ENCODE results near the gene SHISA7. TPM values are rescaled to one million over a fixed set of nuclear protein-coding genes. Genes with fewer than 3 reads are reported as not detected.

SHISA7 gene
- polyA plus RNA-seq, 4 donors = 0.12 to 0.21 TPM; not detected in 2

DNA sequence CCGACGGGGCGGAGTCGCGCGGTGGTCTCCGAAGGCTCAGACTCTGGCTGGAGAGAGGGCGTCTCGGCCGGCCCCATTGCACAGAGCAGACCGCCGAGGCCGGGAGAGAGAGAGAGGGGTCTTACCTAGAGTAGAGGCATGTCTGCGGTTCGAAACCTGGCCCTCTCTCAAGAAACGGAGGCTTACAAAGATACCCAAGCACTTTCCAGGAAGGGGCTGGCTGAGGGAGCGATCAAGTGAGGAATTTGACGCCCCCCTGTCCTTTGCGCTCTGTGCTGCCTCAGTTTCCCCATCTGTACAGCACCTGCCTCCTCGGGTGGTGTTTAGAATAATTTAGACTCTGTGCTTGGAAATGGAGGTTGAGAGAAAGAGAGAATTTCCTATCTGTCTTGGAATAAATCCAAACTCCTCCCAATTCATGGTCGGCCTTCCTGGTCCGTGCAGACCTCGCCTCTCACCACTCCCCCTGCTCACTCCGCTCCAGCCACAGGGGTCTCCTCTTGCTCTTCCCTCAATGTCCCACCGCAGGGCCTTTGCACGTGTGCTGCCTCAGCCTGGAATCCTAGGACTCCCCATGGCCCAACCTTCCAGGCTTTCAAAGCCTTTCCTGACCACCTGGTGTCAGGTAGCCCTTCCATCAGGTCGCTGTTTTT, 19.0 kb upstream of the SHISA7 start:
- Histone ChIP-seq H3K9me3 (ENCODE audit: control insufficient read depth in 2 of 2, insufficient read depth in 1 of 2, low read depth in 1 of 2, low read length in 1 of 2) (no peaks in the 10 kb centered on the region), H3K4me1 (ENCODE audit: control insufficient read depth in 3 of 3, insufficient read depth in 2 of 3, low read depth in 1 of 3, low read length in 2 of 3) (peaks cover 0 to 23% (median 2%) of the 10 kb centered on the region in 3 donors), H3K27me3 (ENCODE audit: control insufficient read depth in 3 of 3, insufficient read depth in 3 of 3, low read length in 3 of 3) (peaks cover 0 to 12% (median 0%) of the 10 kb centered on the region in 3 donors), H3K27ac (ENCODE audit: low read depth in 1 of 3, low read length in 2 of 3) (peak overlapping the region; percentile 12 to 87 (median 42)), H3K36me3 (ENCODE audit: control insufficient read depth in 3 of 3, insufficient read depth in 2 of 3, low read depth in 1 of 3, low read length in 3 of 3) (peaks cover 0 to 3% (median 0%) of the 10 kb centered on the region in 3 donors), H3K4me3 (ENCODE audit: low read depth in 1 of 3, low read length in 3 of 3) (peak overlapping the region; percentile 51 to 58 (median 51))
- FAIRE-seq (no peak), DNase-seq (peak in 1 of 2 donors; percentile 46)
- 9 to 12% (median 9%) methylated on average over 22 to 27 of the region's 27 CpGs for WGBS, 3 donors

DNA sequence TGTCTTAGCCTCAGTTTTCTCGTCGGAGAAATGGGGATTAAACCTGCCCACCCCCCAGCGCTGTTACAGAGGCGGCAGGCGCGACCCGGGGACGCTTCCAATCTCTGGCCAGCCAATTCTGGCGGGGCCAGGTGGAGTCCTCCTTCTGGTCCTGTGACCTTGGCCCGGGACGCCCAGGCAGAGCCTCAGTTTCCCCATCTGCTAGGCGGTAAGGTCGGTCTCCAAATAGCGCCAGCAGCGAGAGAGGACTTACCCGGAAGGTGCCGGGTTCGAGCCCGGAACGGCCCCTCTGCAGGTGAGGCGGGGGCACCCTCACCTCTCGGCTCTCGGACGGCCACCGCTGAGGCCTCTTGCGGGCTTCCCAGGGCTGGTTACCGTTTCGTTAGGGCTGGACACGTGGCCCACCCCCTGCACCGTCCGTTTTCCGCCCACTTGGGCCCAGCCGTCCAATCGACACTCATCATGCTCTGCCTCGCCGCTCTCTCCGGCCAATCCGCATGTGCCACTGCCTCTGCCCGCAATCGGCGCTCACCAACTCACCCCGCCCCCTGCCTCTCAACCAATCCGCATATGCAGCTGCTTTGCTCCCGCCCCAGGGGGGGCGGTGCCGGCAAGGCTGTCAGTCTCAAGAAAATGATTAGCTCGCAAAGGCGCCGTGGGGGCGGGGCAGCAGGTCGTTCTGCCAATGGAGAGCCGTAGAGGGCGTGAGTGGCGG, 18.3 kb upstream of the SHISA7 start, which contains the start of gene ISOC2:
ISOC2 (minus strand) TSS at position 384 of the 715 bp plus-strand sequence. CDS start 5,156 bp downstream, outside the sequence.
- Histone ChIP-seq H3K27ac (ENCODE audit: low read depth in 1 of 3, low read length in 2 of 3) (peak within 1 kb of the TSS; percentile 69 to 96 (median 90)), H3K9me3 (ENCODE audit: control insufficient read depth in 2 of 2, insufficient read depth in 1 of 2, low read depth in 1 of 2, low read length in 1 of 2) (no peaks in the 10 kb centered on the region), H3K36me3 (ENCODE audit: control insufficient read depth in 3 of 3, insufficient read depth in 2 of 3, low read depth in 1 of 3, low read length in 3 of 3) (peaks cover 0 to 7% (median 0%) of the 10 kb centered on the region in 3 donors), H3K27me3 (ENCODE audit: control insufficient read depth in 3 of 3, insufficient read depth in 3 of 3, low read length in 3 of 3) (peaks cover 0 to 12% (median 0%) of the 10 kb centered on the region in 3 donors), H3K4me3 (ENCODE audit: low read depth in 1 of 3, low read length in 3 of 3) (peak within 1 kb of the TSS; percentile 73 to 80 (median 74)), H3K4me1 (ENCODE audit: control insufficient read depth in 3 of 3, insufficient read depth in 2 of 3, low read depth in 1 of 3, low read length in 2 of 3) (peaks cover 0 to 23% (median 2%) of the 10 kb centered on the region in 3 donors)
- DNase-seq = peak; percentile 100
- WGBS, 3 donors = 1 to 2% (median 1%) methylated on average over 48 to 54 of the region's 54 CpGs
- peak; percentile 74 for FAIRE-seq

DNA sequence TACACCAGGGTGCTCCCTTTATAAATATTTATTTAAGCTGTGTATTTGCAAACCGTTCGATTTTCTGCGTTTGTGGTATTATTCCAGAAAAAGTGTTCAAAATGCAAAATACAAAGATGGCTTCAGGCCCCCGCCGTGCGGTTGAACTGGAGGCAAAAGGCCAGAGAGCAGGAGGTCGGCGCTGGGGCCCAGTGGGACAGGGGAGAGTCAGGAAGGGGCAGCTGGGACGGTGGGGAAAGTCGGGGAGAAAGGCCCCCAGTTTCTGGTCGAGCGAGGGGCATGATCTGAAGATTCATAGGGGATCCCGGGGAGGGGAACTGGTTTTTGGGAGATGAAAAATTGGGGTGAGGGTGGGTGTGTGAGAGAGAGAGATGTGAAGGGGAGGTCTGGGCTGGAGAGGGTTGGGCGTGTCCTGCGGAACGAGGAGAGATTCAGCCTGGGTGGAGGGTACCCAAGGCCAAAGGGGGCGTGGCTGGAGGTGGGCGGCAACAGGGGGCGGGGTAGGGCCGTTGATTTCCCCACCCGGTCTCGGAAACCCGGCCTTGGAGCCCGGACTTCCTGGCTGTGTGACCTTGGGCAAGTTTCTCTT, 17.7 kb upstream of the SHISA7 start:
- Histone ChIP-seq H3K4me3 (ENCODE audit: low read depth in 1 of 3, low read length in 3 of 3) (peak overlapping the region; percentile 73 to 80 (median 74)), H3K4me1 (ENCODE audit: control insufficient read depth in 3 of 3, insufficient read depth in 2 of 3, low read depth in 1 of 3, low read length in 2 of 3) (peaks cover 0 to 23% (median 2%) of the 10 kb centered on the region in 3 donors), H3K27me3 (ENCODE audit: control insufficient read depth in 3 of 3, insufficient read depth in 3 of 3, low read length in 3 of 3) (peaks cover 0 to 11% (median 0%) of the 10 kb centered on the region in 3 donors), H3K36me3 (ENCODE audit: control insufficient read depth in 3 of 3, insufficient read depth in 2 of 3, low read depth in 1 of 3, low read length in 3 of 3) (peaks cover 0 to 13% (median 0%) of the 10 kb centered on the region in 3 donors), H3K27ac (ENCODE audit: low read depth in 1 of 3, low read length in 2 of 3) (peak overlapping the region; percentile 69 to 96 (median 90)), H3K9me3 (ENCODE audit: control insufficient read depth in 2 of 2, insufficient read depth in 1 of 2, low read depth in 1 of 2, low read length in 1 of 2) (no peaks in the 10 kb centered on the region)
- 4 to 12% (median 10%) methylated on average over 24 of the region's 24 CpGs for WGBS, 3 donors
- DNase-seq = peak; percentile 59 to 76
- no peak for FAIRE-seq

DNA sequence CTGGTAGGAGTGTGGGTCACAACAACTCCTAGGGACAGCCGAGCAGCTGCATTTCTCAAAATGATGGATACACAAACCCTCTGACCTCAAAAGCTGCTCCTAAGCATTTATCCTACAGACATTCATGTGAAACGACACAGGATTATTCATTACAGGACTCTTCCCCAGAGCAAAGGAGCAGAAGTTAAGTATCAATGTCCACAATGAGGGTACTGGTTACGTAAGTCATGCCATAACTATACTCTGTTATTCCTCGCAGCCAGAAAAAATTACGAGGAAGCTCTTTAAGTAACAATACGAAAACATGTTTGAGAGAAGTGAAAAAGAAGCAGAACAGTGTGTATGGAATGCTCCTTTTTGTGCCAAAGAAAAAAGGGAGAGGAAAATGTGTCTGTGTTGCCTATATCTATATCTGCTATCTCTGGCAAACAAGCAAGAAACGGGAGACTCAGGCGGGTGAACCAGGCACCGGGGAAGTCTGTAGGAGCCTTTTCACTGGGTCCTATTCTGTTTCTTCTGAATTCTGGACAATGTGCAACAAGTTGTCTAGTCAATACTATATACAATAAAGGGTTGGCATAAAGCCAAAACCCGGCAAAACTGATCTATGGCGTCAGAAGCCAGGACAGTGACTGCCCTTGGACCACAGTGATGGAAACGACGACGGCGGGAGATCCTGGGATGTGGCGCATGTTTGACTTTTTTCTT, 17.0 kb upstream of the SHISA7 start:
- peaks cover 0 to 19% (median 0%) of the 10 kb centered on the region in 3 donors for H3K36me3 ChIP-seq (ENCODE audit: control insufficient read depth in 3 of 3, insufficient read depth in 2 of 3, low read depth in 1 of 3, low read length in 3 of 3)
- DNase-seq (peak; percentile 30 to 65), FAIRE-seq (no peak)
- no peaks in the 10 kb centered on the region for H3K9me3 ChIP-seq (ENCODE audit: control insufficient read depth in 2 of 2, insufficient read depth in 1 of 2, low read depth in 1 of 2, low read length in 1 of 2)
- peaks cover 0 to 10% (median 0%) of the 10 kb centered on the region in 3 donors for H3K27me3 ChIP-seq (ENCODE audit: control insufficient read depth in 3 of 3, insufficient read depth in 3 of 3, low read length in 3 of 3)
- peak overlapping the region in 1 of 3 donors; percentile 74 for H3K4me3 ChIP-seq (ENCODE audit: low read depth in 1 of 3, low read length in 3 of 3)
- peaks cover 0 to 23% (median 2%) of the 10 kb centered on the region in 3 donors for H3K4me1 ChIP-seq (ENCODE audit: control insufficient read depth in 3 of 3, insufficient read depth in 2 of 3, low read depth in 1 of 3, low read length in 2 of 3)
- 20 to 31% (median 30%) methylated on average over 16 of the region's 16 CpGs for WGBS, 3 donors
- H3K27ac ChIP-seq (ENCODE audit: low read depth in 1 of 3, low read length in 2 of 3) = peak overlapping the region in 2 of 3 donors; percentile 90 to 96

DNA sequence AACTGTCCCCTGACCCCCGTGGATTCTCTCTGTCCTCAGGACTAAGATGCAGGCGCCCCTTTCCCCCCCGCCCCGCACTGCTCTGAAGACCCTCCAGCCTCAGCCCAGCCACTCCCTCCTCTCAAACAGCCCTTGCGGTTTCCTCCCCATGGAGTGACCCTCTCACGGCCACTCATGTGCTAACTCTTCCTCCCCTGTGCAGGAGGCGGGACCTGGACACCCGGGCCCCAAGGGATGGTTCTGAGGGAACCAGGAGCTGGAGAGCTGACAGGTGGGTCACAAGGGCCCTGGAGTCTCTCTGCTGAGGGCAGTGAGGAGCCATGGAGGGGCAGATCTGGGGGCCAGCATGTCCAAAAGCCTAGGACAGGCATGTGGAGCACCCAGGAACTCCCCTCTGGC, 16.4 kb upstream of the SHISA7 start:
- FAIRE-seq (no peak), DNase-seq (no peak)
- Histone ChIP-seq H3K36me3 (ENCODE audit: control insufficient read depth in 3 of 3, insufficient read depth in 2 of 3, low read depth in 1 of 3, low read length in 3 of 3) (peaks cover 0 to 23% (median 0%) of the 10 kb centered on the region in 3 donors), H3K27ac (ENCODE audit: low read depth in 1 of 3, low read length in 2 of 3) (peak overlapping the region in 1 of 3 donors; percentile 90), H3K4me1 (ENCODE audit: control insufficient read depth in 3 of 3, insufficient read depth in 2 of 3, low read depth in 1 of 3, low read length in 2 of 3) (peaks cover 0 to 23% (median 2%) of the 10 kb centered on the region in 3 donors), H3K27me3 (ENCODE audit: control insufficient read depth in 3 of 3, insufficient read depth in 3 of 3, low read length in 3 of 3) (peaks cover 0 to 10% (median 0%) of the 10 kb centered on the region in 3 donors), H3K4me3 (ENCODE audit: low read depth in 1 of 3, low read length in 3 of 3) (no peak overlapping the region), H3K9me3 (ENCODE audit: control insufficient read depth in 2 of 2, insufficient read depth in 1 of 2, low read depth in 1 of 2, low read length in 1 of 2) (no peaks in the 10 kb centered on the region)
- WGBS, 3 donors = 64 to 79% (median 77%) methylated on average over 8 of the region's 8 CpGs

DNA sequence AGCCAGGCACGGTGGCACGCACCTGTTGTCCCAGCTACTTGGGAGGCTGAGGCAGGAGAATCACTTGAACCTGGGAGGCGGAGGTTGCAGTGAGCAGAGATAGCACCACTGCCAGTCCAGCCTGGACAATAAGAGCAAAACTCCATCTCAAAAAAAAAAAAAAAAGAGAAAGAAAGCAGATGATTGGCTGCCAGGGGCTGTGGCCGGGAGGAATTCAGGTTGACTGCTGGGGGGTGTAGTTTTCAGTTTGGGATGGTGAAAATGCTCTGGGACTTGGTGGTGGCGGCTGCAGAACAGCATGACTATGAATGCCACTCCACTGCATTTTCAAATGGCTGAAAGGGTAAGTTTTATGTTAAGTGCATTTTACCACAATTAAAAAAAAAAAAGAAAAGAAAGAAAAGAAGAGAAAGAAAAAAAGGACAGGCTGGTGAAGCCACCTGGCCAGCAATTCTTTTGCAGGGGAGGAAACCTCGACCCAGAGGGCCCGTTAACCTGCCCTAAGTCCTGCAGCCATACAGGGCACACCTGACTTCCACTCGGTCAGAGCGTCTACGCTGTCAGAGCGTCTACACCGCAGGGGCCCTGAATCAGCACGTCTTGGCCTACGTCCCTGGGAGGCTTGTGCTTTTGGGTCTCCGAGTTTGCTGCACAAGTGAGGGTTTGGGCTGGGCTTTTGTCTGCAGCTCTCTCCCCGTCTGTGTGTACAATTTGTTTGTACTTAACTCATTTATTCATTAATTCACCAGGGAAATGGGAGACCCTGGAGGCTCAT, 14.8 kb upstream of the SHISA7 start:
- Histone ChIP-seq H3K4me3 (ENCODE audit: low read depth in 1 of 3, low read length in 3 of 3) (no peak overlapping the region), H3K4me1 (ENCODE audit: control insufficient read depth in 3 of 3, insufficient read depth in 2 of 3, low read depth in 1 of 3, low read length in 2 of 3) (peaks cover 0 to 28% (median 2%) of the 10 kb centered on the region in 3 donors), H3K27ac (ENCODE audit: low read depth in 1 of 3, low read length in 2 of 3) (no peak overlapping the region), H3K9me3 (ENCODE audit: control insufficient read depth in 2 of 2, insufficient read depth in 1 of 2, low read depth in 1 of 2, low read length in 1 of 2) (no peaks in the 10 kb centered on the region), H3K27me3 (ENCODE audit: control insufficient read depth in 3 of 3, insufficient read depth in 3 of 3, low read length in 3 of 3) (peaks cover 0 to 3% (median 0%) of the 10 kb centered on the region in 3 donors), H3K36me3 (ENCODE audit: control insufficient read depth in 3 of 3, insufficient read depth in 2 of 3, low read depth in 1 of 3, low read length in 3 of 3) (peaks cover 0 to 30% (median 7%) of the 10 kb centered on the region in 3 donors)
- WGBS, 3 donors = 81 to 84% (median 83%) methylated on average over 16 of the region's 16 CpGs
- FAIRE-seq (no peak), DNase-seq (no peak)

DNA sequence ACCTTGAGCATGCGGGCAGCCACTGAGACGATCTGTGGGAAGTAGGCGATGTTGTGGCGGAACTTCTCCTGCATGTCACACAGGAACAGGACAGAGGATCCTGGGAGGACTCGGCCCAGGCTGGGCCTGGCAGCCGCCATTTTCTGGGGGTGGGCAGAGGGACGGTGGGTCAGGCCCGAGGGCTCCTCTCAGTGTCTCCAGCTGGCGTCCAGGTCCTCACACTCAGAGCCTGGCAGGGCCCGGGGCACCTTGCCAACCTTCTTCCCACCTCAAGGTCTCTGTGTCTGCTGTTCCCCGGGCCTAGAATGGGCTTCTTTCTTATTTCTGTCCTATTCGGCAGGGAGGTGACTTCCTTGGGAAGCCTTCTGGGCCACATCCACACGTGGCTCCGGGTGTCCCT, 13.2 kb upstream of the SHISA7 start:
- Histone ChIP-seq H3K4me1 (ENCODE audit: control insufficient read depth in 3 of 3, insufficient read depth in 2 of 3, low read depth in 1 of 3, low read length in 2 of 3) (peaks cover 0 to 28% (median 5%) of the 10 kb centered on the region in 3 donors), H3K9me3 (ENCODE audit: control insufficient read depth in 2 of 2, insufficient read depth in 1 of 2, low read depth in 1 of 2, low read length in 1 of 2) (no peaks in the 10 kb centered on the region), H3K27me3 (ENCODE audit: control insufficient read depth in 3 of 3, insufficient read depth in 3 of 3, low read length in 3 of 3) (peaks cover 4 to 15% (median 5%) of the 10 kb centered on the region in 3 donors), H3K4me3 (ENCODE audit: low read depth in 1 of 3, low read length in 3 of 3) (no peak overlapping the region), H3K27ac (ENCODE audit: low read depth in 1 of 3, low read length in 2 of 3) (no peak overlapping the region), H3K36me3 (ENCODE audit: control insufficient read depth in 3 of 3, insufficient read depth in 2 of 3, low read depth in 1 of 3, low read length in 3 of 3) (peaks cover 0 to 30% (median 7%) of the 10 kb centered on the region in 3 donors)
- WGBS, 3 donors = 85 to 92% (median 91%) methylated on average over 14 of the region's 14 CpGs
- DNase-seq = no peak
- no peak for FAIRE-seq
